Activated CD4-positive, alpha-beta T cell treated with anti-CD3 and anti-CD28 coated beads, Interleukin-2, amount 50 U/mL, for 16 hours (primary cell): ENCODE data around the gene ACTR3C.
A peak's percentile ranks its signal among the peaks of the same experiment; 100 is the strongest.

Experiments
- DNase-seq: peaks from one replicate; pipeline ENCODE4 v3.0.0-alpha.2; 2020

ACTR3C gene

GRCh38 chr7:150322833-150323681 is at the start of gene ACTR3C, which contains the start of gene LRRC61:
ACTR3C (minus strand) TSS chr7:150323545; CDS start chr7:150295296, 28,249 bp downstream.
LRRC61 (plus strand) TSS chr7:150323355; CDS start chr7:150336862, 13,507 bp downstream.
- DNase-seq = peak; percentile 70

- no peak for DNase-seq
These were observed 49.1 kb upstream of the ACTR3C start for GRCh38 chr7:150372271-150373048.

DNA sequence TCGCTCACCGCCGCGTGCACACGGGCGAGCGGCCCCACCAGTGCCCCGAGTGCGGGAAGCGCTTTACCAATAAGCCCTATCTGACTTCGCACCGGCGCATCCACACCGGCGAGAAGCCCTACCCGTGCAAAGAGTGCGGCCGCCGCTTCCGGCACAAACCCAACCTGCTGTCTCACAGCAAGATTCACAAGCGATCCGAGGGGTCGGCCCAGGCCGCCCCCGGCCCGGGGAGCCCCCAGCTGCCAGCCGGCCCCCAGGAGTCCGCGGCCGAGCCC is 48.6 kb upstream of the ACTR3C start:
- no peak for DNase-seq

- DNase-seq = no peak
These were observed 48.0 kb upstream of the ACTR3C start for GRCh38 chr7:150371131-150371995.

- no peak for DNase-seq
These were observed 47.3 kb upstream of the ACTR3C start for GRCh38 chr7:150370612-150371071.

DNA sequence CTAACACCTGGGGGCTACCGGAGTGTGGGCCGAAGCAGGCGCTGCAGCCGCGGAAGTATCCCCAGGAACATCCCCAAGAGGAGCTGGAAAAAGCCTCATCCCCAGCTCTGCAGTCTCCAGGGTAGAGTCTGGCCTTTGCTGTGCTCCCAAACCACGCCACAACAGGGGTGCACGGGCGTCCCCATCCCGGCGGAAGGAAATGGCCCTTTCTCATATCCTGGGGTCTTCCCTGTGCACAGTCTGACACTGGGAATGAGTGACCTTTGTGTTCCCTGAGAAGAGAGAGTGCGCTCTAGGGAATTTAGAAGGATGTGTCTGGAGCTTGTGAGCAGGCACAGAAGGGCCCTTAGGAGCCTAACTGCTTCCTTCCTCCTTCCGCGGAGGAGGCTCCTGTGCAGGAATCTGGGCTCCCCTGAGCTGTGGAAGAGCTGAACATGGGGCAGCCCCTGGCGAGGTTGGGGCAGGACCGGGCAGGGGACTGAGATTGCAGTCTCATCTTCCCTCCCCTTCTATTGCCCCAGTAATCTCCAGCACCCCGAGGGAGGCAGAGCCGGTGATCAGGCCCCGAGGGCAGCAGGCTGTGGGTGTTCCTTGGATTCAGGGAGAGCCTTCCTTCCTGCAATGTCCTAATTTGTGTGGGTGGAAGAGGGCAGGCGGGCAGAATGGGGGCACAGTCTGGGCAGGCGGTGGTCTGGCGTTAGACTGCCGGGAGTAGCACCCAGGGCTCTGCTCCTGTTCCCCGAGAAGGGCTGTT is 46.6 kb upstream of the ACTR3C start:
- no peak for DNase-seq

GRCh38 chr7:150368884-150369747 is 45.8 kb upstream of the ACTR3C start:
- peak; percentile 48 for DNase-seq

GRCh38 chr7:150368096-150368883 is 44.9 kb upstream of the ACTR3C start, which contains the start of gene REPIN1:
REPIN1 (plus strand) TSS chr7:150368822; CDS start chr7:150369712, 890 bp downstream.
- peak; percentile 82 for DNase-seq

DNA sequence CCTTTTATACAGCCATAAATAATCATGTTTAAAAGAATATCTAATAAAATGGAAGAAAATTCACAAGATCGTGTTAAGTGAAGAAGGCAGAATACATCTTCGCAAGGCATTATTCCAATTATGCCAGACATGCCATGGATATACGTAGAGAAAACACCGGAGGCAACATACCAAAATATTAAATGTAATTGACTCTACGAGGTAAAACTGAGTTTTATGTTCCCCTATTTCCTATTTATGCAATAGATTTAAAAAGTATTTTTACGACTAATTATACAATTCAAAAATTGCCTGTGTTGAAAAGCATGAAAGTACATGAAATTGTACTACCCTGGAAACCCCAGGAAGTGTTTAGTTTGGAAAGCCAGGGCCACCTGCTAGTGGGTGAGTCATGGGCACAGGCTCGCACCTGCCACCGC is 44.3 kb upstream of the ACTR3C start:
- no peak for DNase-seq

- DNase-seq = no peak
These were observed 42.5 kb upstream of the ACTR3C start for GRCh38 chr7:150365673-150366398.

GRCh38 chr7:150365194-150365593 is 41.8 kb upstream of the ACTR3C start:
- no peak for DNase-seq

- peak; percentile 30 for DNase-seq
These were observed 40.5 kb upstream of the ACTR3C start for GRCh38 chr7:150363872-150364271.

DNA sequence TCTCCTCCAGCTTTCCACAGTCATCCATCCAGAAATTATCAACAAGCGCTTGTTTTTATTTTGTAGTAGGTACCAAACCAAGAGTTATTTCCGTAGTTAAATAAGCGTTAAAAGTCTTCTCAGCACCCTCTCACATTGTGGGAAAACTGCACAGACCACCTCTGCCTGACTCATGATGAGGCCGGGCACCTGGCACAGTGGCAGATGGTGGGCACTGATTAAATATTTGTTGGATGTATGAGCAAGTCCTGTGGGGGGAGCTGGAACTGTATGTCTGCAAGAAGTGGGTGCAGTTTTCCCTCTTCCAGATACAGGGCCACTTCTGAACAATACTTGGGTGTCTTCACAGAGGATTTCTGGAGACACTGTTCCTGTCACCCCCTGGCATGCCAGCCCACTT is 40.0 kb upstream of the ACTR3C start:
- no peak for DNase-seq

- DNase-seq = no peak
These were observed 38.7 kb upstream of the ACTR3C start for GRCh38 chr7:150361807-150362621.

GRCh38 chr7:150361402-150361801 is 38.1 kb upstream of the ACTR3C start:
- no peak for DNase-seq

- no peak for DNase-seq
These were observed 37.2 kb upstream of the ACTR3C start for GRCh38 chr7:150360363-150361058.

- DNase-seq = no peak
These were observed 36.4 kb upstream of the ACTR3C start for GRCh38 chr7:150359622-150360362.
